IPS DF 4.7 (cell line): Measurements from ENCODE around the gene TIMM44.
"Not testable (repeated sequence)": the region's sequence is repeated elsewhere in the genome, so short reads cannot be mapped to it uniquely, and the experiment has no call there.

Source experiments
- DNase-seq: peaks from one replicate; pipeline ENCODE4 v3.0.0-alpha.2; 2013; ENCODE audit warnings: low spot score; ENCODE audit errors: extremely low read depth

TIMM44 gene

DNA sequence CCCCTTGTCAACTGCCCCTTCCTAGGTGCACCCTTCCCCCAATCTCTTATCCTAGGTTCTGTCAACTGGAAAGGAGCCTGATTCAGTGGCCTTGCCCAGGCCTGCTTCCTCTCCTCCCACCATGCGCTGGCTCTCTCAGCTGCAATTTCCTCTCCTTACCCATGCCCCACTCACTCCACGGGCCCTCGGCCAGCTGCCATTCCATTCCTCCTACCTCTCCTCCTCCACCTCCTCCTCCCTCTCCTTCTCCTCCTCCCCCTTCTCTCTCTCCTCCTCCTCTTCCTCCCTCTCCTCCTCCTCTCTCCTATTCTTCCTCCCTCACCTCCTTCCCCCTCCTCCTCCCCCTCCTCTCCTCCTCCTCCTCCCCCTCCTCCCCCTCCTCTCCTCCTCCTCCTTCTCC is 9.6 kb upstream of the TIMM44 start:
- no peak for DNase-seq

DNA sequence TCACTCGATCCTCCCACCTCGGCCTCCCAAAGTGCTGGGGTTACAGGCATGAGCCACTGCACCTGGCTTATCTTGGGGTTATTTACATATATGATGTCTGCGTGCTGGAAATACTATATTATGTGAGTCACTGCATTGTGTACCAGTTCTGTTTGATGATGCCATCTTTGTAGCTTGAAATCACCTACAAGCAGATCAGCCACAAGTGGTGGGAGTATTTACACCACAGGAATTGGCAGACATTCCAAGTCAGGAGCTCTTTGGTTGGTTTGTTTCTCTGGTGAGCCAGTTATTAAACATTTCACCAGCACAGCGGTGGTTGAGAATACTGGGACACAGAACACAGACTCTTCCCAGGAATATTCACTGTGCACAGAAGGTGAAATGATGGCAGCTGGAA is 4.5 kb upstream of the TIMM44 start:
- DNase-seq: no peak

DNA sequence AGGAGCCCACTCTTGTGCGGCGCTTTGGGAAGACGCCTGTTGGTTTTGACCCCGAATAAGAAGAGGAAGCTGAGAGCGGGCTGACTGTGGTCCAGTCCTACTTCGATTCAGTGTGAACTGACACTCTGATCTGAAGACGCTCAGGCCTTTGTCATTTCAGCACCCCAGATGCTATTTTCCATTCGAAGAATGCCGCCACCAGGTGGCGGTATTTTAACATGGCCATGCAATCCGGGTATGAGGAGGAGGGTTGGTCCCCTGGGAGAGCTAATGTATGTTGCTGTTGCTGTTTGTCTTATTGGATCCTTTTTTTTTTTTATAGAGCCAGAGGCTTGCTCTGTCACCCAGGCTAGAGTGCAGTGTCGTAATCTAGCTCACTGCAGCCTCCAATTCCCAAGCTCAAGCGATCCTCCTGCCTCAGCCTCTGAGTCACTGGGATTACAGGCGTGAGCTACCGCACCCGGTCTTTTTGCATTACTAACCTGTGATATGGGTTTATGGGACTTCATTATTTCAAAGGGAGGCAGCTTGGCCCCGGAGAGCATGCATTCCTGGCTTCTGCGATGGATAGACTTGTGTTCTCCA is 803 bp upstream of the TIMM44 start:
- DNase-seq: no peak

DNA sequence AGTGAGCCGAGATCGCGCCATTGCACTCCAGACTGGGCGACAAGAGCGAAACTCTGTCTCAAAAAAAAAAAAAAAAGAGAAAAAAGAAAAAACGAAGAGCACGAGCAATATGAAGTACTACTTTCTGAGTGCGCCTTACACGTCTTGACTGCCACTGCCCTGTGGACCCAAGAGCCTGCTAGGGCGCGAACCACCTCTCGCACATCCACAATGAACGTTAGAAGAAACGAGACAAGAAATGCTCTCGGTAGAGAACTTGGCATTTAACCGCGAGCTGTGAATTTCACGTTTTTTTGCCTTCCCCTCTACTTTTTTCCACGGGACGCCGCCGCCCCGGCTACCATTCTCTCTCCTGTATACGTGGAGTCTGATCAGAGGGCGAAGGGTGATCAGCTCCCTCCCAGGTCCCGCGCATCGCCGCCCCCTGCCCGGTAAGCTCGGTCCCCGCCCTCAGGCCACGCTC is 454 bp downstream of the TIMM44 start:
- DNase-seq: no peak

DNA sequence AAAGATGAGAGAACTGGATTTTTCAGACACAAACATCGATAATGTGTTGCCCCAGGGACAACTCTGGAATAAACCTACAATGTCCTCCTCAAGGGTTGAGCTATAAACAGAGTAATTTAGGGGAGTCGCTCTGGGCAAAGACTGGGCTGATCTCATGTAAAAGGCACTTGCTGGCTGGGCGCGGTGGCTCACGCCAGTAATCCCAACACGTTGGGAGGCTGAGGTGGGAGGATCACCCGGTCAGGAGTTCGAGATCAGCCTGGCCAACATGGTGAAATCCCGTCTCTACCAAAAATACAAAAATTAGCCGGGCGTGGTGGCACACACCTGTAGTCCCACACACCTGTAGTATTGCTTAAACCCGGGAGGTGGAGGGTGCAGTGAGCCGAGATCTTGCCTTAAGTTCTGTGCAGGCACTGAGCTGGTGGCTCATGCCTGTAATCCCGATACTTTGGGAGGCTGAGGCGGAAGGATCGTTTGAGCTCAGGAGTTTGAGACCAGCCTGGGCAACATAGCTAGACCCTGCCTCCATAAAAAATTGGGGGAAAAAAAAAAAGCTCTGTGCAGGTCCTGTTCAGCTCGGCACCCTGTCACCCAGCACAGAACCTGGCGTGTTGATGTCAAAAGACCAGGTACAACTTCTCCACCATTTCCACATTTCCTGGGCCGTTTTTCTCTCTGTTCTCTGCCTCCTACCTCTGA is 1.4 kb downstream of the TIMM44 start:
- no peak for DNase-seq

DNA sequence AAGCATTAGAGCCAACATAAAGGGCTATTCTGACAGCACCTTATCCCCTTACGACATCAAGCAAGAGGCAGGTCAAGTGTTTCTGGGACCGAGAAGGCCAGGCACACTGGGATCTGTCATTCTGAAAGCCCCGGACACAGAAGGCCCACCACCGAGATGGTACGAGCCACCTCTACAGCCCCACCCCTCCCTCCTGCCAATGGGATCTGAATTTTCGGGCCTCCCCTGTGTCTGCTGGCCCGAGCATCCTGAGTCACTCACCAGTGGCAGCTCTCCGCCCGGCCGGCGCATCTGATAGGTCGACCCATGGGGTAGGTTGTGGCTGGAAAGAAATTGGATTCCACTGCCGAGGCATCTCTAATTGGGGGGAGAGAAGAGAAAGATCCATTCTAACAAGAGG is 2.6 kb downstream of the TIMM44 start:
- DNase-seq: no peak

DNA sequence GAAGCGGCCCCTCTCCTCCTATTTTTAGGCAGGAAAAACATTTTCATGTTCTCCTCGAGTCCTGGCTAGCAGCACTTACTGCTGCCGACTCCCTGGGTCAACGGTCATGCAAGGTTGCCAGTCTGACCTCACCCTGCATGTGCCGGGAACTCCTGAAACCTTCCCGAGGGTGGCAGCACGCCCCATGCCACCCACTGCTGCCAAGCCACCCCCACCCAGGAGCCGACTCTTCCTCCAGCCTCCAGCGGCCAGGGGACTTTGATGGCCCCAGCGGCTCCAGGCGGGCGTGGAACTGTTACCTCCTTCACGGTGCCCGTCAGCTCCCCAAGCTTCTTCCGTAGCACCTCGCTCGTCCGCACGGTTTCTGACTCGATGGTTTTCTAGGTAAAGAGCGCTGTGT is 8.7 kb downstream of the TIMM44 start:
- no peak for DNase-seq

DNA sequence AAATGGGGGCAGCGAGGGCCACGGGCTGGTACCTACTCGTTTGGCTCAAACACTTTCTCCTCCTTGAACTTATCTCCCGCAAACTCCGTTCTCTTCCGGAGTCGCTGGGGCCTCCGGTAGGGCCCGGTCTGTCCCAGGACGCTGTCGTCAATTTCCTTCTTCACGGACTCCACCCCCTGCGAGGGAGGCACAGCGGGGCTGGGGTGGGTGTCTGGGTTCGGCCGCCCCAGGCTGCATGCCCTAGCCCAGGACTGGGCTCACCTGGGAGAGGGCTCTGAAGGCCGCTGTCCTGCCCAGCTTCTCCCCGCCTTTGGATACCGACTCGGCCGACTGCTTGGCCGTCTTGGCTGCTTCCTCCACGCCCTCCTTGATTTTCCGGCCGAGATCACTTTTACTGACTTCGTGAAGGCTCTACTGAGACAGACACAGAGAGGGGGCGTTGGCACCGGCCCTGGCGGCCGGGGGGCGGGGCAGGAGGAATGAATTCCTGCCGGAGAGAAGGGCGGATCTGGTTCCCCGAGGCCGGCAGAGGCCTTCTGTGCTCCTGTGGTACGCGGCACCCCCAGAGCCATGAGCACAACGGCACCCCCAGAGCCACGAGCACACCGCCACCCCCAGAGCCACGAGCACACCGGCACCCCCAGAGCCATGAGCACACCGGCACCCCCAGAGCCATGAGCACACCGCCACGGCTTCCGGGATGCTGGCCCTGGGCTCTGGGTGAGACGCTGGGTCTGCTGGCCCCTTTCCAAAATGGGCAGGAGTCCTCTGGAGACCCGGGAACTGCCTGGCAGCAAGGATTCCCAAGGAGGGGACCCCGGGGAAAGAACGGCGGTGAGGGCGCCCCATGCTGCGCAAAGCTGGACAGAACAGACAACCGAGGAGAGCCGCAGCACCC is 9.4 kb downstream of the TIMM44 start:
- DNase-seq: no peak

DNA sequence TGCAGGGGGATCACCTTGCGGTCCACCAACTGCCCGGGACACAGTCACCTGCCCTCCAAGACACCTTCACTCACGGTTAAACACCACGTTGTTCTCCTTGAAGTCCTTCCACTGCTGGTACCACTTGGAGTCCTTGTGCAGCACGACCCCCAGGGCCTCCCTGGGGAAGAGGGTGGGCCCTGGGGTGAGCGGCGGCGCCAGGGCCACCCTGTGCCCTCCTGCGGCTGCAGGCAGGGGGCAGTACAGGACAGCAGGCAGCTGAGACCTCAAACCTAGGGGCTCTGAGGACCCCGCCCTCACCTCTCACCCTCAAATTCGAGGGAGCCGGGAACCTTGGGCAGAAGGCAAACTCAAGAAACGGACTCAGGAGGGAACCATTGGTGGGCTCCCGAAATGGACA is 10.1 kb downstream of the TIMM44 start:
- no peak for DNase-seq

DNA sequence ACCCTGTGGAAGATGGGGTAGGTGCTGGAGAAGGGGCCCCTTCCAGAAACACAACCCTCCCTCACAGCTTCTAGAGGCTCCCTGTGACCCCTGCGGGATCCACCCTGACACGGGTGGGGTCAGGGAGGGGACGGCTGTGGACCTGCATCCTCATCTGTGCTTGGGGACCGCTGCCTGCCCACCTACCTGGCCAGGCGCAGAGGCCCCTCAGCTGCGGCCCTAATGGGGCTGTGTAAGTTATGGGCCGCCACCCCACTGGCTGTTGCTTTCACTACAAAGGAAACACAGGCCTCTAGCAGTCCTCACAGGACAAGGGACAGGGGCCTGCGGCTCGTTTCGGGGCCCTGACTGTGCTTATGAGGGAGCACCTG is 10.6 kb downstream of the TIMM44 start:
- DNase-seq: no peak

DNA sequence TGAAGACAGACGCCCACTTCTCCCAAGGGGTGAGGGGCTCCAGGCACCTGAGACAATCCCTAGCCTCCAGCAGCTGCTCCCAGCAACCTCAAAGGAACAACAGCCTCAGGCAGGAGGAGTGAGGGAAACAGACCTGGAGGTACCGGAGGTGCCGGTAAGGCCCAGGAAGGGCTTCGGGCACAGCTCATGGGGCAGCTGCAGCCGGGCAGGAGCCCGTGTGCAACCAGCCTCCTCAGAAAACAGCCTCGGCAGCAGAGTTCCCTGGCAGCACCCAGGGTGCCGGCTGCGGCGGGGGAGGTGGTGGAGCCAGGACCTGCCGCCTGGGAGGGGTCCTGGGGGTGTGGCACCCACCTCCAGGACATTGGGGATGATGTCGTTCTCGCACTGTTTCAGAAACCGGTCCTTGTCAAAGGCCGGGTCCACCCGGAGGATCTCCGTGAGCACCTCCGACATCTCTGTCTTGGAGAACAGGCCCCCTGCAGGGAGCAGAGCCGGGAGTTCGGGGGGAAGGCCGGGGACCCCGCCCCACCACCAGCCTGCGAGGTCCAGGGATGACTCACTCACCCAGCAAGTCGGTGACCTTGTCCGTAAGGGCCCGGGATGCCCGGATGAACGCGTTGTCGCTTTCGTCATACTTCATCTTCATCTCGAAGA is 11.1 kb downstream of the TIMM44 start:
- DNase-seq: no peak

DNA sequence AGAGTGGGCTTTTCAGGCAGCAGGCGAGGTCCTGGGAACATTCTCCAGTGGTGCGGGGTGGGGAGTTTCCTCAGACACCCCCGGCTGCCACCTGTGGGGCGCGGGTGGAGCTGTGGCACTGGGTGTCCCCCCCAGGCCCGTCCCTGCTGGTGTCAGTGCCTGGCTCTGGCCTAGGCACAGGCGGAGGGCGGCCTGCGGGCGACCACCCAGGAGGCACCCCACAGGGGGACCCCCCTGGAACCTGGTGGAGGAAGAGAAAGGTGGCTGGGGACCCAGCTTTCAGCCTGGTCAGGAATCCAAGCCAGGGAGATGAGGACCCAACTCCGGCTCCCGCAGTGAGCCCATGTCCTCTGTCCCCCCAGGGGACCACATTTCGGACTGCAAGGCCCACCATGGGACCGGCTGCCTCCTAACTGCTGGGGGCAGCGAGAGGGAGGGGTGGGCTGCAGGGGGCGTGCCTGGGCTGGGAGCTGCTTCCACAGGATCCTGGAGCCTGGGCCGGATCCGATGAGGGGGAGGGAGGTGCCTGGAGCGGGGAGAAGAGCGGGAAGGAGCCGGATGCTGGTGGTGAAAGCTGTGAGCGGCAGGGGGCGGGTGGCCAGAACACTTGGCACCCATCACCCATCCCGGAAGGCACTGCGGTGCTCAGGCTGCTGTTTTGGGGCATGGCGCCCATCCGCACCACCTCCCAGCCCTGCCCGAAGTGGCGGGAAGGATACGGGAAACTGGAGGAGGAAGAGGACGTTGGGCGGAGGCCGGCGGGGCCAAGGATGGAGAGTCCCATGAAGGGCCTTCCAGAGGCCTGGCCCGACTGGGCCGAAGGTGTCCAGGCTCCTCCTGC is 12.0 kb downstream of the TIMM44 start:
- no peak for DNase-seq

DNA sequence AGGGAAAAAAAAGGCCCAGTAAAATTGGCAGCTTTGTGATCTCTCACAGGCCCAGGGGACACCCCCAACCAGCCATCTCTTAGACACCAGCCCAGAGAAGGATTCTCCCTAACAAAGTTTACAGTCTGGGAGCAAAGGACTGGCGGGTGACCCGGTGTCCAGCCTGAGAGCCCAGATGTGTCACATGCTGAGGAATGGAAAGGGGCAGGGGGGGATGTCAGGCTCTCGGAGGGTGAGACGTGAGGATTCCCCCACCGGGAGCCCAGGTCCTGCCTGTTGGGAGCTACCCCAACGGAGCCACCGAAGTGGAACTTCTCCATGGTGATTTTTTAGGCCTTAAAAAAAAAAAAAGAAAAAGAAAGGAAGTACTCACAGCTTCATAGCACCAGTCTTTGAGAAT is 12.7 kb downstream of the TIMM44 start:
- DNase-seq: no peak

DNA sequence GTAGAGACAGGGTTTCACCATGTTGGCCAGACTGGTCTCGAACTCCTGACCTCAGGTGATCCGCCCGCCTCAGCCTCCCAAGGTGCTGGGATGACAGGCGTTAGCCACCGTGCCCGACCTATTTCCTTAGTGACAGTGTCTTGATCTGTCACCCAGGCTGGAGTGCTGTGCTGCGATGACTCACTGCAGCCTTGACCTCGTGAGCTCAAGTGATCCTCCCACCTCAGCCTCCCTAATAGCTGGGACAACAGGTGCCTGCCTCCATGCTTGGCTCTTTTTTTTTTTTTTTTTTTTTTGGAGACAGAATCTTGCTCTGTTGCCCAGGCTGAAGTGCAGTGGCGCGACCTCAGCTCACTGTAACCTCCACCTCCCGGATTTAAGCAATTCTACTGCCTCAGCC is 13.4 kb downstream of the TIMM44 start:
- not testable (repeated sequence) for DNase-seq

DNA sequence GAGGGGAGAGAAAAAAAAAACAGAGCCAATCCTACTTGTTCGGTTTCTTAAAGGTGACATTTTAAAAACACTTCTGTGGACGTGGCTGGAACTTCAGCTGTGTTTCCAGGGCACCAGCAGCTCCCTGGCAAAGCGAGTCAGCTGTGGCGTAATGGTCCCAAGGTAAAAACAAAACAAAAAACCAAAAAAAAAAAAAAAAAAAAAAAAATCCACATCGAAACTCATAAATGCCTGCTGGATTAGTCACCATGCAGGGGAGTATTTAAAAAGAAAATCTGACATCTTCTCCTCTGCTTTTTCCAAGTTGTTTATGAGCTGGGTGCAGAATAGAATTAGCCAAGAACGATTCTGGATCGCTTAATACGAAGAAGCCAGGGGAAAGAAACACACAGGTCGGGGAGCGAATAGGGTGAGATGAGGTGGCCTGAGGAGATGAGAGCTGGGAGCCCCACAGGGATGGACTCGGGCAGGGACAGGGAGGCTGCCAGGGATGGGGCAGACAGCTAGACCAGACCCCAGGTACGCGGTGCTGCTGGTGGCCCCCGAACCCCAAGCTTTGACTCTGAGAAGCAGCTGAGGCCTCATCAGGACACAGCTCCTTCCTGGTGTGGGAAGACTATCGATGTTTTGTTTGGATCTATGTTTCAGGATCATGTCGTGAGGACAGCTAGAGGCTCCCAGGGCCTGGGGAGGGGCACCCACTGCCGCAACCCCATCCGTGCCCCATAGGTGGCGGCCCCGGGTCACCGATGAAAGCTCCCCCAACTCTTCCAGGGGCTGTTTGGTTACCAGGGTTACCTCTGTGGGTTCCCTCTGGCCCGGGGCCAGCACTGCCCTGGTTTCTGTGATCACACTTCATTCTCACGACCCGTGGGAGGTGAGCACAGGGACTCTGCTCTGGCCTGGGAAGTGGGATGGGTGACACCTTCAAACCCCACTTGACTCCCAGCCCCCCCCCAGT is 14.4 kb downstream of the TIMM44 start:
- DNase-seq: no peak

DNA sequence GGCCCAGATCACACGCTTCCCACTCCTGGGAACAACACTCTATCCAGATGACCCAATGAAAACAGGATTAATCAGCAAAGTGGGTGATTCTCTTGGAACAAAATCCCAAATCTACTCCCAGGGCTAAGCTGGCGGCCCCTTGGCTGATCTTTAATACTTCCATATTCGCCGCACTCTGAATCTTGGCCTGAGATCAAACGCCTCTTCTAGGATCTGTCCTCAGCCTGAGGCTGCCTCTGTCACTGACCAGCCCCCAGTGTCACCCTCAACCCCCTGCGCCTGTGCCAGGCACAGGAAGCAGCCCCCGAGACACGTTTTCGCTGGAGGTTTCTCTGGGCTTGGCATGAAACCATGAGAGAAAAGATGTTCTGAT is 15.1 kb downstream of the TIMM44 start:
- no peak for DNase-seq

DNA sequence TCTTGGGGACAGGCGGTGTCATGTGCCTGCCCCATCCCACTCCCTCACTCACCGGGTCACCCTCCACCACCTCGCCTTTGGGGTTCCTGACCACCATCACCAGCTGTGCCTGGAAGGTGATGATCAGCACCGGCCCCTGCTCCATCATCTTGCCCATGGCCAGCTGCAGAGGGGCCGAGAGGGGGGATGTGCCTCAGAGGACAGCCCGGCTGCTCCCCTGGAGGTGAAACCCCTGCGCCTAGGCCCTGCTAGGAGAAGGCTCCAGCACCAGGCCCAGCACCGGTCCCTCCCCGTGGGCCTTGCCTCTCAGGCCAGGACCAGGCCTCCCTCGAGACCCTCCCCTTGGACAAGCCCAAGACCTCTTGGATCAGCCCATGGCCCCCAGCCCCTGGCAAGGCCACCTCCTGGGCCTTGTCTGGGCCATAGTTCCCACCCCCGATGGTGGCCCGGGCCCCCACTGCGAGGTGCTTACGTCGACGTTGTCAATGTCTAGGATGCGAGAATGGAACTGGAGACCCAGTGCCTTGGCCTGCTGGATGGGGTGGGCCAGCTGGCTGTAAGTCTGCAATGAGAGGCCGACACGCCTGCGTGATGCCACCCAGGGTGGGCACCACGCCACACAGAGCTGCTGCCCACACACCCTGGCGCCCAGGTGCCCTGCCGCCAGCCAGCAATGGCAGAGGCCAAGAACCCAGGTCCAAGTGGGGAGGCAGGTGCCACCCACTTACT is 15.7 kb downstream of the TIMM44 start:
- no peak for DNase-seq

DNA sequence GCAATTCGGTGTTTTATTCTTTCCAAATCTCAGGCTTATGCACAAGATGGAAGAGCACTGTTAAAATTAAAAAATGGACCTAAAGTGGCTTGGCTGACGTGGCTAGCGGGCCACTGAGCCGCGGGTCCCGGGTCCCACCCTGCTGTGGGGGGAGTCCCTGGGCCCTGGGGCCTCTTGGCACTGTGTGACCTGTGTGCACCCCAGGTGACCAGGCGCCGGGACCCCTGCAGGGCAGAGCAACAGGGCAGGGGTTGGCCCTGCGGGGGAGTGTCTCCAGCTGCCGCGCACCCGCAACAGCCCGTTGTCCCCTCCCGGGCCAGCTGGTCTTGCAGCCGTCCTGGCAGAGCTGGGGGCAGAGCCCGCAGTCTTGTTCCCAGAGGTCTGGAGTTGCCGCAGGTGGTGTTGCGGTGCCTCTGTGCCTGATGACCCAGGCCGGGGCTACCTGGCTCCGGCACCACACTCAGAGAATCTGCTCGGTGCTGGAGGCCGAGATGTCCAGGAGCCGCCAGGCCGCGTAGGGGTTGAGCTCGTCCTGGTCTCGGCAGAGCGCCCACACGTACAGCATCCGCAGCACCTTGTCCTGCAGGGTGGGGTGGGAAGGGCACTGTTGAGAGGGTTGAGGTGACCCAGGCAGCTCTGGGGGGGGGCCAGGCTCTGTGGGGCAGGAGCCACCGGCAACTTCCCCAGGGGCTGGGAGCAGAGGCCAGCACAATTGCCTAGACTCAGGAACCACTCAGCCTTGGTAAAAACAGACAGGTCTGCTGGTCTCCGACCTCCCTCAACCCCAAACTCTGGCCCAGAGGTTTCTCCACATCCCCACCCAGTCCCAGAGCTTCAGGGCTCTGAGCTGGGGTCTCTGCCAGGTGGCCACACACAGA is 16.5 kb downstream of the TIMM44 start:
- DNase-seq: no peak
